ENCODE measurements around the gene C11orf68. TPM values are rescaled to one million over a fixed set of nuclear protein-coding genes. Genes with fewer than 3 reads are reported as not detected.

Gene C11orf68
- total RNA-seq, 4 donors from 2014 or later: 21.2 to 32.8 (median 26.5) TPM

DNA sequence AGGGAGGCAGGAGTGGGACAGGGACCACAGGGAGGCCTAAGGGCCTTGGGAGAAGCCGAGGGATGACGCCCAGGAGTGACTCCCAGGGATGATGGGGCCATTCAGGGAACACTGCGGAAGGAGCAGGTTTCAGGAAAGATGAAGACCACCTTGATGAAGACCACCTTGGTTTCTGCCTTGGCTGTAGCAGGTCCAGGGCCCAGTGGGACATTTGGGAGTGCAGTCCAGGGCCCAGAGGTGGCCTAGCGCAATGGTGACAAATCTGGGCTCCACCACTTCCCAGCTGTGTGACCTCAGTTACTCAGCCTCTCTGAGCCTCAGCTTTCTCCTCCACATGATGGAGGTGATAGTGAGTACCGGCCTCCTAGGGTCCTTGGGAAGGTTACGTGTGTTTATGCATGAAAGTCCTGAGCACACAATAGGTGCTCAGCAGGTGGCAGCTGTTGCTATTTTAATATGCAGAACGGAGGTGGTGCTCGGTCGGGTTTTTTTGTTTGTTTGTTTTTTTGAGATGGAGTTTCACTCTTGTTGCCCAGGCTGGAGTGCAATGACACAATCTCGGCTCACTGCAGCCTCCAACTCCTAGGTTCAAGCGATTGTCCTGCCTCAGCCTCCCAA is 27.2 kb upstream of the C11orf68 start:
- 87 to 89% methylated on average over 11 of the region's 11 CpGs for WGBS, 2 donors
- intact Hi-C loops (cut with DNase I; ENCODE audit: low total_unique reads): no loop called here
- DNase-seq (ENCODE audit: low spot score in 2 of 2): peak in 1 of 2 donors; percentile 60
- H3K4me3 ChIP-seq (ENCODE audit: low read depth, poor library complexity, severe bottlenecking): no peak overlapping the region
- TF ChIP-seq, protein P1, sequence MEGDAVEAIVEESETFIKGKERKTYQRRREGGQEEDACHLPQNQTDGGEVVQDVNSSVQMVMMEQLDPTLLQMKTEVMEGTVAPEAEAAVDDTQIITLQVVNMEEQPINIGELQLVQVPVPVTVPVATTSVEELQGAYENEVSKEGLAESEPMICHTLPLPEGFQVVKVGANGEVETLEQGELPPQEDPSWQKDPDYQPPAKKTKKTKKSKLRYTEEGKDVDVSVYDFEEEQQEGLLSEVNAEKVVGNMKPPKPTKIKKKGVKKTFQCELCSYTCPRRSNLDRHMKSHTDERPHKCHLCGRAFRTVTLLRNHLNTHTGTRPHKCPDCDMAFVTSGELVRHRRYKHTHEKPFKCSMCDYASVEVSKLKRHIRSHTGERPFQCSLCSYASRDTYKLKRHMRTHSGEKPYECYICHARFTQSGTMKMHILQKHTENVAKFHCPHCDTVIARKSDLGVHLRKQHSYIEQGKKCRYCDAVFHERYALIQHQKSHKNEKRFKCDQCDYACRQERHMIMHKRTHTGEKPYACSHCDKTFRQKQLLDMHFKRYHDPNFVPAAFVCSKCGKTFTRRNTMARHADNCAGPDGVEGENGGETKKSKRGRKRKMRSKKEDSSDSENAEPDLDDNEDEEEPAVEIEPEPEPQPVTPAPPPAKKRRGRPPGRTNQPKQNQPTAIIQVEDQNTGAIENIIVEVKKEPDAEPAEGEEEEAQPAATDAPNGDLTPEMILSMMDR (IDR thresholded peaks at IDR 0.05): no peak
- no peak for TF ChIP-seq POLR2A (IDR thresholded peaks at IDR 0.05)

DNA sequence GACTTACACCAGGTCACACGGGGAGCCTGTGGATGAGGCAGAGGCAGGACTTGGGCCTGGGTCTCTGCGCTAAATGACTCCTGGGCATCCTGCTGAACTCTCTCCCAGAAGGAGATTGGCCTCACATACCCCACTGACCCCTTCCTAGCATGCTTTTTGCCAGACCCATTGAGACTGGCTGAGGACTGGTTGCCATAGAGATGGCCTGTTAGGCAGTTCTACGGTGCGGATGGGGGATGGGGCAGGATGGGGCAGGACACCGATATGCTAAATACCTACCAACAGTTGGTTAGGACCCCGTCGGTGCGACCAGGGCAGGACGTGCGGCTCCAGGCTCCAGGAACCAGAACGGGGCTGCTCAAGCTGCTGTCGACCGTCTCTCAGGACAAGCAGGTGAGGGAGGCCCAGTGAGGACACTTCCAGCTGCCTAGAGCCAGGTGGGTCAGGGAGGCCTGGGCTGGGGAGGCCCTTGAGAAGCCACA is 26.6 kb upstream of the C11orf68 start, which contains the start of gene TSGA10IP:
Gene TSGA10IP (plus strand): TSS at position 51 of the 482 bp plus-strand sequence. CDS start 196 bp downstream, at position 247.
- no peak for DNase-seq (ENCODE audit: low spot score in 2 of 2)
- TF ChIP-seq POLR2A (IDR thresholded peaks at IDR 0.05): no peak
- TF ChIP-seq, protein P1 (IDR thresholded peaks at IDR 0.05): no peak
- intact Hi-C loops (cut with DNase I; ENCODE audit: low total_unique reads): no loop called here

DNA sequence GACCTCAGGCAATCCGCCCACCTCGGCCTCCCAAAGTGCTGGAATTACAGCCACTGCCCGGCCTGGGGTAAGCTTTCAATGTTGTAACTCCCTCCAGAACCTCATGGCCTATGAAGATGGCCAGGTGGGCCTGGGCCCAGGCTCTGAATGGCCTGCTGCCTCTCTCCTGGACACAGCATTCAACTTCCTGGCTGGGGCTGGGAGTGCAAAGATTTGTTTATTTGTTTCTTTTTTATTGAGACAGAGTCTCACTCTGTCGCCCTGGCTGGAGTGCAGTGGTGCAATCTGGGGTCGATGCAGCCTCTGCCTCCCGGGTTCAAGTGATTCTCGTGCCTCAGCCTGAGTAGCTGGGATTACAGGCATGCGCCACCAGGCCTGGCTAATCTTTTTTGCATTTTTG is 25.9 kb upstream of the C11orf68 start:
- intact Hi-C loops (cut with DNase I; ENCODE audit: low total_unique reads): no loop called here
- no peak for TF ChIP-seq POLR2A (IDR thresholded peaks at IDR 0.05)
- TF ChIP-seq, protein P1 (IDR thresholded peaks at IDR 0.05): no peak
- WGBS, 2 donors: 76 to 82% methylated on average over 8 of the region's 8 CpGs
- DNase-seq (ENCODE audit: low spot score in 2 of 2): no peak
- no peak overlapping the region for H3K4me3 ChIP-seq (ENCODE audit: low read depth, poor library complexity, severe bottlenecking)

More for the DNA sequence above, 26.6 kb upstream of the C11orf68 start, which contains the start of gene TSGA10IP:
- WGBS, 2 donors: 67 to 72% methylated on average over 12 to 13 of the region's 13 CpGs
- no peak within 1 kb of the TSS for H3K4me3 ChIP-seq (ENCODE audit: low read depth, poor library complexity, severe bottlenecking)

DNA sequence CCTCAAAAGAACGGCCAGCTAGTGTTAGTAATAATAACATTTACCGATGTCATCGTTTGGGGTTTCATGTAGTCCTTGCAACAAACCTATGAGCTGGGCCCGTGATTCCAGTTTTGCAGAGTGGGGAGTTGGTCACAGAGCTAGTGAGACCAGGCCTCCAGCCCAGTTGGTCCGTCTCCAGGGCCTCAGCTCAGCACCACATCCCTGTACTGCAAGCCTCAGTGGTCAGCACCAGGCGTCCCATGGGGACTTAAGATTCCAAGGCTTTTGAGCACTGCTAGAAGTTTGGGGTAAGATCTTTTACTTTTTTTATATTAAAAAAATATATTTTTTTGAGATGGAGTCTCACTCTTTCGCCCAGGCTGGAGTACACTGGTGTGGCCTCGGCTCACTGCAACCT is 25.3 kb upstream of the C11orf68 start:
- no peak for DNase-seq (ENCODE audit: low spot score in 2 of 2)
- no peak overlapping the region for H3K4me3 ChIP-seq (ENCODE audit: low read depth, poor library complexity, severe bottlenecking)
- intact Hi-C loops (cut with DNase I; ENCODE audit: low total_unique reads): no loop called here
- 90 to 91% methylated on average over 8 of the region's 8 CpGs for WGBS, 2 donors
- TF ChIP-seq, protein P1 (IDR thresholded peaks at IDR 0.05): no peak
- no peak for TF ChIP-seq POLR2A (IDR thresholded peaks at IDR 0.05)

DNA sequence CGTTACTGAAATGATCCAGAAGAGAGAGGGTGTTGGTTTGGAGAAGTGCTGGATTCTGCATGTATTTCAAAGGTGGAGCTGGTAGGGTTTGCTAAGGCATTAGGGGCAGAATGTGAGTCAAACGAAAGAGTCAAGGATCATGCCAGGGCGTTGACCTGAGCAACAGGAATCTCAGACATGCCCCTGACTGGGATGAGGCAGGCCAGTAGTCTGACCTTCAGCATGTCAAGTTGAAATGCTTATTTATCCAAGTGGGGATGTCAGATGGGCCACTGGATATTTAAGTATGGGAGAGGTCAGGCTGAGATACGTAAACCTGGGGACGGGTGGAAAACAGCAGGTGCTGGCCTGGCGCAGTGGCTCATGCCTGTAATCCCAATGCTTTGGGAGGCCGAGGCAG is 23.7 kb upstream of the C11orf68 start:
- intact Hi-C loops (cut with DNase I; ENCODE audit: low total_unique reads): no loop called here
- no peak for DNase-seq (ENCODE audit: low spot score in 2 of 2)
- TF ChIP-seq, protein P1 (IDR thresholded peaks at IDR 0.05): no peak
- TF ChIP-seq POLR2A (IDR thresholded peaks at IDR 0.05): no peak
- no peak overlapping the region for H3K4me3 ChIP-seq (ENCODE audit: low read depth, poor library complexity, severe bottlenecking)
- 85 to 88% methylated on average over 7 of the region's 7 CpGs for WGBS, 2 donors
